ENCODE data around the gene PITX1. TPM values are rescaled to one million over a fixed set of nuclear protein-coding genes. Genes with fewer than 3 reads are reported as not detected.
"Not testable (repeated sequence)": the region's sequence is repeated elsewhere in the genome, so short reads cannot be mapped to it uniquely, and the experiment has no call there.

PITX1 gene
- total and polyA plus RNA-seq, 2 donors (not counting 1 experiment from before 2014, with no cell fraction given): 0.13 TPM; not detected in 1

- no peaks in the 10 kb centered on the region for H3K4me1 Mint-ChIP-seq
- peaks cover 7% of the 10 kb centered on the region for H3K27me3 Mint-ChIP-seq
- H3K27ac Mint-ChIP-seq: no peak overlapping the region
- no peaks in the 10 kb centered on the region for H3K36me3 ChIP-seq (replicated peaks in 1 of 2; ENCODE audit: control extremely low read depth in 1 of 2, control insufficient read depth in 1 of 2, extremely low read depth in 1 of 2, insufficient read depth in 2 of 2, low read length in 1 of 2)
- H3K4me3 ChIP-seq (ENCODE audit: control extremely low read depth in 1 of 5, extremely low read depth in 1 of 5, insufficient read depth in 1 of 5, low read depth in 2 of 5, low read length in 4 of 5): no peak overlapping the region
- no peaks in the 10 kb centered on the region for H4K20me1 ChIP-seq (ENCODE audit: control insufficient read depth, insufficient read depth, low read length, poor library complexity, severe bottlenecking)
- intact Hi-C loops (cut with micrococcal nuclease): no loop called here
- CTCF ChIA-PET: no interaction called here
- no peak overlapping the region for H2AFZ ChIP-seq (ENCODE audit: insufficient read depth, low read depth, low read length, poor library complexity, severe bottlenecking)
- no peaks in the 10 kb centered on the region for H3K9me3 Mint-ChIP-seq (ENCODE audit: insufficient read depth)
- TF ChIP-seq CTCF (IDR thresholded peaks at IDR 0.05) (no peak), EZH2 (IDR thresholded peaks at IDR 0.05; ENCODE audit: borderline replicate concordance, insufficient read depth, low read depth, low read length, poor library complexity, severe bottlenecking) (no peak)
- no peak overlapping the region for H3K4me3 Mint-ChIP-seq
- no peak overlapping the region for H3K27ac ChIP-seq (ENCODE audit: low read length in 2 of 2)
- no peaks in the 10 kb centered on the region for H3K9me3 ChIP-seq (ENCODE audit: control extremely low read depth in 1 of 3, control insufficient read depth in 2 of 3, insufficient read depth in 1 of 3, low read length in 2 of 3)
- no peak for ATAC-seq (ENCODE audit: low read depth)
- H3K4me1 ChIP-seq (ENCODE audit: control insufficient read depth in 2 of 2, insufficient read depth in 2 of 2, low read length in 2 of 2): no peaks in the 10 kb centered on the region
- H3K27me3 ChIP-seq (replicated peaks in 1 of 4; ENCODE audit: control extremely low read depth in 1 of 4, control insufficient read depth in 3 of 4, insufficient read depth in 4 of 4, low read length in 3 of 4): no peaks in the 10 kb centered on the region
- WGBS (ENCODE audit: insufficient coverage): 91% methylated on average over 3 of the region's 3 CpGs
- H3K79me2 ChIP-seq (ENCODE audit: control insufficient read depth, insufficient read depth, low read length): no peaks in the 10 kb centered on the region
- DNase-seq: no peak
- POLR2A ChIA-PET: no interaction called here
- H3K4me2 ChIP-seq (replicated peaks; ENCODE audit: low read depth, low read length, poor library complexity, severe bottlenecking): no peak overlapping the region
- no peak overlapping the region for H3K9ac ChIP-seq (ENCODE audit: low read length)
Observed at GRCh38 chr5:135004376-135004775, 29.7 kb downstream of the PITX1 start.

DNA sequence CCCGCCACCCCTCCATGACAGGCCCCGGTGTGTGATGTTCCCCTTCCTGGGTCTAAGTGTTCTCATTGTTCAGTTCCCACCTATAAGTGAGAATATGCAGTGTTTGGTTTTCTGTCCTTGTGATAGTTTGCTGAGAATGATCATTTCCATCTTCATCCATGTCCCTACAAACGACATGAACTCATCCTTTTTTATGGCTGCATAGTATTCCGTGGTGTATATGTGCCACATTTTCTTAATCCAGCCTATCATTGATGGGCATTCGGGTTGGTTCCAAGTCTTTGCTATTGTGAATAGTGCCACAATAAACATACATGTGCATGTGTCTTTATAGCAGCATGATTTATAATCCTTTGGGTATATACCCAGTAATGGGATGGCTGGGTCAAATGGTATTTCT, 36.0 kb downstream of the PITX1 start:
- H3K4me1 ChIP-seq (ENCODE audit: control insufficient read depth in 2 of 2, insufficient read depth in 2 of 2, low read length in 2 of 2): peaks cover 10 to 11% of the 10 kb centered on the region in 2 donors
- H3K79me2 ChIP-seq (ENCODE audit: control insufficient read depth, insufficient read depth, low read length); intact Hi-C loops (cut with micrococcal nuclease): not testable (repeated sequence)

More for the DNA sequence above, 36.0 kb downstream of the PITX1 start:
- H3K4me3 ChIP-seq (ENCODE audit: control extremely low read depth in 1 of 5, extremely low read depth in 1 of 5, insufficient read depth in 1 of 5, low read depth in 2 of 5, low read length in 4 of 5); ATAC-seq (ENCODE audit: low read depth); H3K27me3 ChIP-seq (replicated peaks in 1 of 4; ENCODE audit: control extremely low read depth in 1 of 4, control insufficient read depth in 3 of 4, insufficient read depth in 4 of 4, low read length in 3 of 4); H3K9me3 Mint-ChIP-seq (ENCODE audit: insufficient read depth); H3K36me3 ChIP-seq (replicated peaks in 1 of 2; ENCODE audit: control extremely low read depth in 1 of 2, control insufficient read depth in 1 of 2, extremely low read depth in 1 of 2, insufficient read depth in 2 of 2, low read length in 1 of 2); H3K9me3 ChIP-seq (ENCODE audit: control extremely low read depth in 1 of 3, control insufficient read depth in 2 of 3, insufficient read depth in 1 of 3, low read length in 2 of 3); DNase-seq; H3K9ac ChIP-seq (ENCODE audit: low read length); POLR2A ChIA-PET; H3K27me3 Mint-ChIP-seq; H3K4me3 Mint-ChIP-seq; H3K27ac Mint-ChIP-seq; H4K20me1 ChIP-seq (ENCODE audit: control insufficient read depth, insufficient read depth, low read length, poor library complexity, severe bottlenecking); H3K27ac ChIP-seq (ENCODE audit: low read length in 2 of 2); H3K4me2 ChIP-seq (replicated peaks; ENCODE audit: low read depth, low read length, poor library complexity, severe bottlenecking); H2AFZ ChIP-seq (ENCODE audit: insufficient read depth, low read depth, low read length, poor library complexity, severe bottlenecking); CTCF ChIA-PET: not testable (repeated sequence)
- no CpG with 5 or more reads among the region's 5 CpGs for WGBS (ENCODE audit: insufficient coverage)
- H3K4me1 Mint-ChIP-seq: peaks cover 17% of the 10 kb centered on the region
